ENCODE data around the gene SRMS.

SRMS gene

DNA sequence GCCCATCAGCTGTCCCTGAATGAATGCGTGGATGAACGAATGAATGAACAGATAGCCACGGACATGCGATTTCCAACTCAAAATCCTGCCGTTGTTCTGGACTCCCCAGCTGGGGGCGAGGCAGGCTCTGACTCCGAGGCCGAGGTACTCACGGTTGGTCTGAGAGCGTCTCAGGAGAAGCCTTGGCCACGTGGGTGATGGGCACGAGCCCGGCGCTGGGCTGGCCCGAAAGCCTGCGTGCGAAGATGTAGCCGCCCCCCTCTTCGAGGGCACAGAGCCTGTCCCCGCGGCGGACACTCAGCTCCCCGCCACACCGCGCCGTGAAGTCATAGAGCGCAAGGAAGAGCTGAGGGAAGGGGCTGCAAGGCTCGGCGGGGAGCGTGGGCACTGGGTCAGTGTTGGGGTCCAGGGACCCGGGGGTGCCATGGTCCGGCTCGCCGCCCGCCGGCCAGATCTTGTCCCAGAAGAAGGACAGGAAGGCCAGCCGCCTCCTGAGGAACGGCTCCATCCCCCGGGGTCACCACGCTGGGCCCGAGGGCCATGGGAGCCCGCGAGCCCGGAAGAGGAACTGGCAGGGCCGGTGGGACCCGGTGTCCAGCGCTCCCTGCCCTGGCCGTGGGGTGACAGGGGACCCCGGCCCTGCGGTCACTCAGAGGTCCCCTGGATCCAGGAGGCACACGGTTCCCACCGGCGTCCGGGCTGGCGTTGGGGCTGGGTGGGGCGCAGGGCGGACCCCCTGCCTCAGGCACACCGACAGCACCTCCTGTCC, 409 bp downstream of the SRMS start:
- no peak overlapping the region for H3K4me3 ChIP-seq (replicated peaks; ENCODE audit: low read depth, low read length)
- no peak for TF ChIP-seq CTCF (IDR thresholded peaks at IDR 0.05; ENCODE audit: low read length, missing control alignments)
- DNase-seq (ENCODE audit: low read depth), result no peak

DNA sequence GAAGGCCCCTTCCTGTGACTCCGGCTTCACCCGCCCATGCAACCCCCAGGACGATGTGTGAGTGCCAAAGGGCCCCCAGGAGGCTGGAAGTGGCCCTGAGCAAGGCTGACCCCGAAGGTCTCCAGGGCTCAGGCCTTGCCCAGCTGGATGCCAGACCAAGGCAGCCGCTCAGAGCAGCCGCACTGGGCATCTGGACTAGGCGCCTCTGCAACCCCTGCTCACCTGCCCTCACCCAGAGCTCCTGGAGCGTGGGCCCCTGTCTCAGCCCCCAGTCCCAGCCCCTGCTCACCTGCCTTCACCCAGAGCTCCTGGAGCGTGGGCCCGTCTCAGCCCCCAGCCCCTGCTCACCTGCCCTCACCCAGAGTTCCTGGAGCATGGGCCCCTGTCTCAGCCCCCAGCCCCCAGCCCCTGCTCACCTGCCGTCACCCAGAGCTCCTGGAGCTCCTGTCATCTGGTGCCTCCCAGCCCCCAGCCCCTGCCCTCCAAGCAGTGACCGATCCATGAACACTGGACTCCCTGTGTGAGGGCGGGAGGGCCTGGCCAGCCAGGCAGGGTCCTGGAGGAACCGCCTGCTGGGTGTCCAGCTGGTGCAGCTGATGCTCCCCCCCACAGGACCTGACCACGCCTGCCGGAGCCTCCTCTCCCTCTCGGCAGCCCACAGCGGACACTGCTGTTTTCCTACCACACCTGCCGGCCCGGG, 1.1 kb downstream of the SRMS start:
- H3K4me3 ChIP-seq (replicated peaks; ENCODE audit: low read depth, low read length), result no peak overlapping the region
- no peak for TF ChIP-seq CTCF (IDR thresholded peaks at IDR 0.05; ENCODE audit: low read length, missing control alignments)
- DNase-seq (ENCODE audit: low read depth), result no peak

GRCh38 chr20:63545814-63546213, 1.7 kb downstream of the SRMS start:
- no peak for DNase-seq (ENCODE audit: low read depth)
- no peak overlapping the region for H3K4me3 ChIP-seq (replicated peaks; ENCODE audit: low read depth, low read length)
- no peak for TF ChIP-seq CTCF (IDR thresholded peaks at IDR 0.05; ENCODE audit: low read length, missing control alignments)

- no peak for DNase-seq (ENCODE audit: low read depth)
Measured at GRCh38 chr20:63544958-63545516, 2.5 kb downstream of the SRMS start.

DNA sequence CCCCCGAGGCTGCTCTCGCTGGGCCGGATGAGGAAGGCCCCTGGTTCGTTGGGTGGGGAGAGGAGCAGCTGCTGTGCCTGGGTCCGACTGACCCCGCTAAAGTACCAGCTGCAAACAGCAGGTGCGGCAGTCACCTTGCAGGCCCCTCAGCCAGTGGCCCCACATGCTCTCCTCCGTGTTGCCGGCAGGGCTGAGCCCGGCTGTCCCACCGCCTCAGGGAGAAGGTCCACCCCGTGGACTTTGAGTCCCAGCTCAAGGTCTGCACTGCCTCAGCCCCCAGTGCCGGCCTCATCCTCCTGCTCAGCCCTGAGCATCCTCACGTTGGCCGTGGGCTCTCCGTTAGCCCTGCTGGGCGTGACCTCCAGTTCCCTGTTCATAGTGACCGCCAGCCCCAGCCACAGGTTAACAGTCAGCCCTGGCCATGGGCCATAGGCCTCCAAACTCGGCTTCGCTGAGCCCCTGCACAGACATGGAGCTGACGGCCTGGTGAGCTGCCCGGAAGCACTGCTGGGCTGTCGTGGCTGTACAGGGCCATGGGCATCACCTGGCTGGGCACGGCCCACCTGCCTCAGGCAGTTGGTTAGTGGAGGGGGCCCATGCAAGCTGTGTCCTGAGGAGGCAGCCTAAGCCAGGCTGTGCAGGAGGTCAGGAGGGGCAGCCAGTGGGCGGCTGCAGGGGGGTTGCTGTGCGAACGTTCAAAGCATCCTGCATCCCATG, 3.1 kb downstream of the SRMS start:
- no peak overlapping the region for H3K4me3 ChIP-seq (replicated peaks; ENCODE audit: low read depth, low read length)
- no peak for TF ChIP-seq CTCF (IDR thresholded peaks at IDR 0.05; ENCODE audit: low read length, missing control alignments)
- no peak for DNase-seq (ENCODE audit: low read depth)

More at GRCh38 chr20:63544958-63545516, 2.5 kb downstream of the SRMS start:
- no peak overlapping the region for H3K4me3 ChIP-seq (replicated peaks; ENCODE audit: low read depth, low read length)
- no peak for TF ChIP-seq CTCF (IDR thresholded peaks at IDR 0.05; ENCODE audit: low read length, missing control alignments)

DNA sequence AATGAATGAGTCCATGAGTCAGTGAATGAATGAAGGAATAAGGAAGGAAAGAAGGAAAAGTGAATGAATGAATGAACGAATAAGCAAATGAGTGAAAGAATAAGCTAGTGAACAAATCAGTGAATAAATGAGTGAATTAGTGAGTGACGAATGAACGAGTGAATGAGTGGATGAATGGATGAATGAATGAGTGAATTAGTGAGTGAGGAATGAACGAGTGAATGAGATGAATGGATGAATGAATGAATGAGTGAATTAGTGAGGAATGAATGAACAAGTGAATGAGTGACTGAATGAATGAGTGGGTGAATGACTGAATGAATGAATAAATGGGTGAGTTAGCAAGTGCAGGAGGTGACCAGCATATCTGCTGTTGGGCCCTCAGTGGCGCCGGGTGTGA, 3.8 kb downstream of the SRMS start:
- no peak for TF ChIP-seq CTCF (IDR thresholded peaks at IDR 0.05; ENCODE audit: low read length, missing control alignments)
- no peak overlapping the region for H3K4me3 ChIP-seq (replicated peaks; ENCODE audit: low read depth, low read length)
- DNase-seq (ENCODE audit: low read depth), result no peak

Data from fibroblast of pulmonary artery (primary cell).